ENCODE results near the gene NENF. TPM values are rescaled to one million over a fixed set of nuclear protein-coding genes. Genes with fewer than 3 reads are reported as not detected.
"Not testable (repeated sequence)": the region's sequence is repeated elsewhere in the genome, so short reads cannot be mapped to it uniquely, and the experiment has no call there.

NENF gene
- total and polyA plus RNA-seq, 10 of the 15 experiments (the other 5 are each of a cell fraction or from before 2014, with no cell fraction given), result 5.1 to 83.4 (median 42.7) TPM

- TF ChIP-seq CEBPZ (IDR thresholded peaks at IDR 0.05; ENCODE audit: low read depth, low read length), result no peak
Observed at GRCh38 chr1:212388985-212389716, 43.6 kb upstream of the NENF start (continued).

DNA sequence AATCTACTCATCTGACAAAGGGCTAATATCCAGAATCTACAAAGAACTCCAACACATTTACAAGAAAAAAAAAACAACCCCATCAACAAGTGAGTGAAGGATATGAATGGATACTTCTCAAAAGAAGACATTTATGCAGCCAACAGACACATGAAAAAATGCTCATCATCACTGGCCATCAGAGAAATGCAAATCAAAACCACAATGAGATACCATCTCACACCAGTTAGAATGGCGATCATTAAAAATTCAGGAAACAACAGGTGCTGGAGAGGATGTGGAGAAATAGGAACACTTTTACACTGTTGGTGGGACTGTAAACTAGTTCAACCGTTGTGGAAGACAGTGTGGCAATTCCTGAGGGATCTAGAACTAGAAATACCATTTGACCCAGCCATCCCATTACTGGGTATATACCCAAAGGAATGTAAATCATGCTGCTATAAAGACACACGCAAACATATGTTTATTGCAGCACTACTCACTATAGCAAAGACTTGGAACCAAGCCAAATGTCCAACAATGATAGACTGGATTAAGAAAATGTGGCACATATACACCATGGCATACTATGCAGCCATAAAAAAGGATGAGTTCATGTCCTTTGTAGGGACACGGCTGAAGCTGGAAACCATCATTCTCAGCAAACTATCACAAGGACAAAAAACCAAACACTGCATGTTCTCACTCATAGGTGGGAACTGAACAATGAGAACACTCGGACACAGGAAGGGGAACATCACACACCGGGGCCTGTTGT, 36.9 kb upstream of the NENF start:
- DNase-seq (ENCODE audit: low read depth, low spot score); H3K4me3 ChIP-seq; H2AFZ ChIP-seq (ENCODE audit: control insufficient read depth, low read depth, low read length); H3K79me2 ChIP-seq (ENCODE audit: control insufficient read depth, insufficient read depth, low read length); H3K9me3 ChIP-seq (replicated peaks; ENCODE audit: control insufficient read depth, insufficient read depth, low read length); in situ Hi-C loops (cut with MboI); BruUV-seq (replicated peaks); H3K27me3 ChIP-seq (replicated peaks in 1 of 2; ENCODE audit: control insufficient read depth in 2 of 2, insufficient read depth in 2 of 2, low read length in 1 of 2); H3K27ac ChIP-seq (ENCODE audit: control insufficient read depth, insufficient read depth); FAIRE-seq; H3K9ac ChIP-seq (ENCODE audit: control insufficient read depth, insufficient read depth, low read length); H3K36me3 ChIP-seq (ENCODE audit: control insufficient read depth in 2 of 2, insufficient read depth in 2 of 2, low read length in 1 of 2); H4K20me1 ChIP-seq (ENCODE audit: control insufficient read depth, insufficient read depth); RAD21 ChIA-PET (ENCODE audit: unreplicated experiment); ATAC-seq; intact Hi-C loops (cut with micrococcal nuclease; ENCODE audit: unreplicated experiment); H3K4me1 ChIP-seq (ENCODE audit: control insufficient read depth, insufficient read depth, low read length); H3K4me2 ChIP-seq (ENCODE audit: control insufficient read depth, insufficient read depth); POLR2A ChIA-PET: not testable (repeated sequence)
- ChIA-PET CTCF (interaction anchor here (0.9 kb wide), 1 partner anchor 60 kb away, joined by 4 read pairs; no protein-coding TSS in a partner anchor), SMC1A (ENCODE audit: uncharacterized antibody, unreplicated experiment) (interaction anchor here (1.4 kb wide), 1 partner anchor 14 kb away, joined by 5 read pairs; no protein-coding TSS in a partner anchor)
- WGBS (ENCODE audit: insufficient coverage, insufficient replicate concordance, low lambda C conversion rate, missing lambda C conversion rate), result 84% methylated on average over 5 of the region's 6 CpGs

All from GM12878 (cell line).